Epithelial cell of esophagus (primary cell): Measurements from ENCODE around the gene MAD1L1.

Experiments used
- DNase-seq: peaks from one replicate; pipeline ENCODE4 v3.0.0; 2010; ENCODE audit warnings: low read depth
- H3K4me3 ChIP-seq: 2 replicates; pipeline ENCODE4 v1.5.1; 2011; ENCODE audit warnings: mild to moderate bottlenecking, low read length, control low read depth
- TF ChIP-seq, protein P1 (sequence below): IDR thresholded peaks from 2 replicates; pipeline ENCODE4 v1.5.1; 2011; ENCODE audit warnings: low read depth, mild to moderate bottlenecking, low read length, control low read depth, inconsistent platforms; ENCODE audit not compliant: insufficient read depth; ENCODE audit errors: missing control alignments

MAD1L1 gene

DNA sequence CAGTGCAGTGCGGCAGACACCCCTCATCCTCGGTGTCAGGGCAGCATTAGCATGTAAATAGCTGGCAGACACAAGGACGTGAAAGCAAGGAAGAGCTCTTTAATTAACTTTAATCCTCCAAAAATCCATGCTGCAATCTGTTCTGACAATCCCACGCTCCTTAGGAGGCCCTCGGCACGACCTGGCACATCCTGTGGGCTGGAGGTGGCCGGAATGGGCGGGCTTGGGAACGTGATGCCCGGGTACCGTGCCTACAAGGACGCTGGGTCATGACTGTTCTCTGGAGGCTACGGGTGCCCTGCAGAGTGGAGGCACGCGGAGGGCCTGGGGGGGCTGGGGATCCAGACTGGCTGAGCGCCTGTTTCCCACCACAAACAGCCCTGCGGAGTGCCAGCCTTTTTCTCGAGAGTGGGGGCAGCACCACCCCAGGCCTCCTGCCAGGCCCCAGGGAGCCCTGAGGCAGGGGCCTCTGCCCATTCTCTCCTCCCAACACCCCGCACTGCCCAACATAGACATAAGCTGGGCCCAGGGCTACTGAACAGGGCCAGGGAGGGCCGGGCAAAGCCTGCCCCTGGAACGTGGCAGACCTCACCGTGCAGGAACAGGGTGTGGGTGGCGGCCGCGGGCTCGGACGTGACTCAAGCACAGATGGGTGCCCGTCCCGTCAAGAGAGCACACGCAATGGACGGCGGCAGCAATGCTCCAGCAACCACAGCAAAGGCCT, 189.3 kb downstream of the MAD1L1 start:
- DNase-seq = no peak
- no peak overlapping the region for H3K4me3 ChIP-seq
- TF ChIP-seq, protein P1, sequence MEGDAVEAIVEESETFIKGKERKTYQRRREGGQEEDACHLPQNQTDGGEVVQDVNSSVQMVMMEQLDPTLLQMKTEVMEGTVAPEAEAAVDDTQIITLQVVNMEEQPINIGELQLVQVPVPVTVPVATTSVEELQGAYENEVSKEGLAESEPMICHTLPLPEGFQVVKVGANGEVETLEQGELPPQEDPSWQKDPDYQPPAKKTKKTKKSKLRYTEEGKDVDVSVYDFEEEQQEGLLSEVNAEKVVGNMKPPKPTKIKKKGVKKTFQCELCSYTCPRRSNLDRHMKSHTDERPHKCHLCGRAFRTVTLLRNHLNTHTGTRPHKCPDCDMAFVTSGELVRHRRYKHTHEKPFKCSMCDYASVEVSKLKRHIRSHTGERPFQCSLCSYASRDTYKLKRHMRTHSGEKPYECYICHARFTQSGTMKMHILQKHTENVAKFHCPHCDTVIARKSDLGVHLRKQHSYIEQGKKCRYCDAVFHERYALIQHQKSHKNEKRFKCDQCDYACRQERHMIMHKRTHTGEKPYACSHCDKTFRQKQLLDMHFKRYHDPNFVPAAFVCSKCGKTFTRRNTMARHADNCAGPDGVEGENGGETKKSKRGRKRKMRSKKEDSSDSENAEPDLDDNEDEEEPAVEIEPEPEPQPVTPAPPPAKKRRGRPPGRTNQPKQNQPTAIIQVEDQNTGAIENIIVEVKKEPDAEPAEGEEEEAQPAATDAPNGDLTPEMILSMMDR = no peak

DNA sequence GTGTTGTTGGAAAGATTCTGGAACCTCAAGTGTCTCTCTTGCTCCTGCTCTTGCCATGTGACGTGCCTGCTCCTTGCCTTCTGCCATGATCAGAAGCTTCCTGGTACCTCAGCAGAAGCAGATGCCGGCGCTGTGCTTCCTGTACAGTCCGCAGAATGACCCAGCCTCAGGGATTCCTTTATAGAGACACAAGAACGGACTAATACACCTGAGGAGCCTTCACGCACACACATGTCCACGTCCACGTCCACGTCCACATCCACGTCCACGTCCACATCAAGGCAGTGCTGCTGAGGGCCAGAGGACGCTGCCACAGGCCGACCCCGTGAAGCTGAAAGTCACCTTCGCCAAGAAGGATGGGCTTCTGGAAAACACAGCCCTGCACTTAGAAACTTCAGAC, 190.1 kb downstream of the MAD1L1 start:
- DNase-seq = no peak
- TF ChIP-seq, protein P1 = no peak
- no peak overlapping the region for H3K4me3 ChIP-seq

DNA sequence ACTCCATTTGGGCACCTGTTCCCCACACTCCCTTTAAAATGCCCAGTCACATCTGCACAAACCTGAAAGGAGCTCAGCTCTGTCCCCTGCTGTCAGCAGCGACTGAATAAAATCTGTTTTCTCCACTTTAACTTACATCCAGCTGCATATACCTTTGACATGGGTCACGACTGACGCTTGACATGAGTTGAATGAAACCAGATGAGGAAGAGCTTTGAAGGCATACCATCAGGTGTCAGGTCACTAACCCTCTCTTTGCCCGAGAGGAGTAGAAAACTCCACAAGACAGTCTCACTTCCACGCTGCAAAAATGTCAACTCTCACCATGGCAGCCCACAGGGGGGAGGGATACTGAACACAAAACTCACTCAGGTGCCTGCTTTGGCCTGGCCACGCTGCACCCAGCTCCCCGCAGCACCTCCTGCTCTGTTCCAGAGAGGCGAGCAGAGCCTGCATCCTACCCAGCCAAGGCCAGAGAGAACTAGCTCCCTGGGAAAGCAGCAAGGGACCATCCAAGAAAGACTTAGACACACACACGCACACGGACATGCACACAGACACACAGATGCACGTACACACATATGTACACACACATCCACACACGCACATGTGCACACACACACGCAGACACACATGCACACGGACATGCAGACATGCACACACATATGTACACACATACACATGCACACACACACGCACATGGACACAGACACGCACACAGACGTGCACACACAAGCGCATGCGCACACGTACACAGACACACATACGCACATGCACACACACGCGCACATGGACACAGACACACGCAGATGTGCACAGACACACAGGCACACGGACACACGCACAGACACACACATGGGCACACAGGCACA, 191.0 kb downstream of the MAD1L1 start:
- TF ChIP-seq, protein P1 = no peak
- H3K4me3 ChIP-seq = no peak overlapping the region
- DNase-seq = no peak

DNA sequence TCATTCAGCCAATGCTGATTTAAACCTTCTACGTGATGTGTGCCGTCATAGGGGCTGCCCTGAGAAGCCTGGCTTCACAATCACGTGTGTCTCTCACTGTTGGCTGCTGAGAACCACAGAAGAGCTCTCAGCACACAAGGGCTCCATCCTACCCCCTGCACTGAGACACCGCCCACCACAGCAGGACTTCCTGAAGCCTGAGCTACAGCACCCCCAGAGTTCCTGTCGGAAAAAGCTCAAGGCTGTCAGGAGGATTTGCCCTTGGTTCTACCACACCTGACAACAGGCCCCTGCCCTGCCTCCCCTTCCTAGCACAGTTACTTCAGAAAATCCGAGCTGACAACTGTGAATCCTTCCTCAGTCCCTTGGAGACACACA, 191.9 kb downstream of the MAD1L1 start:
- TF ChIP-seq, protein P1 = no peak
- H3K4me3 ChIP-seq = no peak overlapping the region
- DNase-seq = no peak

DNA sequence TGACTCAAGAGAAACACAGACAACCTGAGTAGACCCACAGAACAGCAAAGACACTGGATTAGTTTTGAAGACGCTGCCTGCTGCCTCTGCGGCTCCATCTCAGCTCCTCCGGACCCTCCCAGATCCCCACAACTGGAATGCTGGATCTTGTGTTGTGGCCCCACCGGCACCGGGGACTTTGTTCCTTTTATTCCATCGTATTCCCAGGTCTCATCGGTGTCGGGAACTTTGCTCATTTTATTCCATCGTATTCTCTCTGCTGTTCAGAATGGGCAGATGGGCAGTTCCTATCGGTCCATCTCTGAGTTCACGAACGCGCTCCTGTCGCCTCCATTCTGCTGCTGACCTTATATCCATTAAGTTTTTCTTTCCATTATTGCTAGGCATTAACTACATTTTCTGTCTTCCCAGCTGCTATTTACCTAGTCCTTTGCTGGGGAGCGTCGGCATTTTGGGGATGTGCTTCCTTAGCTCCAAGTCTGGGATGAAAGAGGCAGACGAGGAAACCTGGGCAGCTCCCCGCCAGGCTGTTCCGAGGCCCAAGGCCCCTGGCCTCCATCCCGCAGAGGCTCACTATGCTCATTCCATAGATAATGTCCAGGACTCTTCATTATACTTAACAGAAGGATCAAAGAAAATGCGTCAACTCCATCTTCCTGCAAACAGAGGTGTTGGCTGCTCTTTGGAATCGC, 192.4 kb downstream of the MAD1L1 start:
- H3K4me3 ChIP-seq = no peak overlapping the region
- TF ChIP-seq, protein P1 = no peak
- DNase-seq = no peak

DNA sequence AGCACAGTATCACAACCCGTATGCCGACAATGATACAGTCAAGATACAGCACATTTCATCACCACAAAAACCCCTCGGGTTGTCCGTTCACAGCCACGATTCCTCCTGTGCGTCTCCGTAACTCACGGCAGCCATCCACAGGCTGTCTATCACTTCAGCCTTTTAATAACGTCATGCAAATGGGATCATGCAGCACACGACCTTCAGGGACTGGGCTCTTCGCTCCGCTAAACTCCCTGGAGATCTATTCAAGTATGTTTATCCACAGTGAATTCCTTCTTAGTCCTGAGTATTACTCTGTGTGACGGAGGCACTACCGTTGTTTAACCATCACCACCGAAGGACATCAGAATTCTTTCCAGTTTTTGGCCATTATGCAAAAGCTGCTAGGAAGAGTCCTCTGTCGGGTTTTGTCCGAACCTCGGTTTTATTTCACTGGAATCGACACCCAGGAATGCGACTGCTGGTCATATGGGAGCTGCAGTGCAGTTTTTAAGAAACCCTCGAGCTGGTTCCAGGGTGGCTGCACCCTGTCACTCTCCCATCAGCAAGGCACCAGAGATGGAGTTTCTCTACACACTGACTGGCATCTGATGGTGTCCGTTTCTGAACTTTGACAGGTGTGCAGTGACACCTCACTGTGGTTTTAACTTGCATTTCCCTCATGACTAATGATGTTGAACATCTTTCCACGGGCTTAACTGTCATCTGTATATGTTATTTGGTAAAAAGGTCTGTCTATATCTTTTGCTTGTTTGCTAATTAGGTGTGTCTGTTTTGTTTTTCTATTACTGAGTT, 193.6 kb downstream of the MAD1L1 start:
- TF ChIP-seq, protein P1 = no peak
- no peak overlapping the region for H3K4me3 ChIP-seq
- peak; percentile 9 for DNase-seq
